OCI-M2 (cell line): ENCODE data around the gene TRIM38.
"Not testable (repeated sequence)": the region's sequence is repeated elsewhere in the genome, so short reads cannot be mapped to it uniquely, and the experiment has no call there.

ENCODE experiments used
- DNase-seq: peaks from one replicate; lab custom pipeline; 2025; ENCODE audit not compliant: unreplicated experiment; lab: John Stamatoyannopoulos, UW

TRIM38 gene

GRCh38 chr6:25962149-25963127 is at the start of gene TRIM38:
TRIM38 (plus strand) TSS chr6:25962802; CDS start chr6:25966523, 3,721 bp downstream.
- DNase-seq, result peak; percentile 64

DNA sequence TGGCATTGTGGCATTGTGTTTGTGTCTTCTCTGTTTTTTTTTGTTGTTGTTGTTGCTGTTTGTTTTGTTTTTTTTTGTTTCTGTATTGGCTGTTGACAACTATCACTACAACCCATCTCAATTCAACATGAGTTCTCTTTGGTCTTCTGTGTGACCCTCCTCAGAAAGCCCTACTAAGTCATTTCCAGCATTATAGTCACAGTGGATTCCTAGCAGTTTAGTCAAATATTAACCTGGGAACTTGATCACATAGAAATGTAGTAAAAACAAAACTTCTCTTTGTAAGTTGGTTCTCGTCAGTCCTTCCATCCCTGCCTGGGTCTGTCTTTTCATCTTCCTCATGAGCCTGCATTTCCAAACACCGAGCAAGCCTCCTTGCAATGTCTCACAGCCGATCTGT is 48.9 kb upstream of the TRIM38 start:
- no peak for DNase-seq

DNA sequence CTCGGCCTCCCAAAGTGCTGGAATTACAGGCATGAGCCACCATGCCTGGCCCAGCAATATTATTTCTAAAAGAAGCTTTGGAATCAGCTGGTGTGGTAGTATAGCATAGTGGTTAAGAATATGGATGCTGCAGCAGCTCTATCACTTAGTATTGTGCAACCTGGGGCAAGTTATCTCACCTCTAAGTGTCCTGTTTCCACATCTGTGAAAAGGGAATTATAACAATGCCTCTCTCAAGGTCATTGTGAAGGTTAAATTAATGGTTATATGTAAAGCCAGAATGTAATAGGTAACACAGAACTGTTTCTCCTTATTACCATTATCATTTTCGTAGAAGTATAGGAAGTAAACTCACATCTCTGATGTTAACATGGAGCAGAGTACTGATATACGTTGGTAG is 46.3 kb upstream of the TRIM38 start:
- no peak for DNase-seq

DNA sequence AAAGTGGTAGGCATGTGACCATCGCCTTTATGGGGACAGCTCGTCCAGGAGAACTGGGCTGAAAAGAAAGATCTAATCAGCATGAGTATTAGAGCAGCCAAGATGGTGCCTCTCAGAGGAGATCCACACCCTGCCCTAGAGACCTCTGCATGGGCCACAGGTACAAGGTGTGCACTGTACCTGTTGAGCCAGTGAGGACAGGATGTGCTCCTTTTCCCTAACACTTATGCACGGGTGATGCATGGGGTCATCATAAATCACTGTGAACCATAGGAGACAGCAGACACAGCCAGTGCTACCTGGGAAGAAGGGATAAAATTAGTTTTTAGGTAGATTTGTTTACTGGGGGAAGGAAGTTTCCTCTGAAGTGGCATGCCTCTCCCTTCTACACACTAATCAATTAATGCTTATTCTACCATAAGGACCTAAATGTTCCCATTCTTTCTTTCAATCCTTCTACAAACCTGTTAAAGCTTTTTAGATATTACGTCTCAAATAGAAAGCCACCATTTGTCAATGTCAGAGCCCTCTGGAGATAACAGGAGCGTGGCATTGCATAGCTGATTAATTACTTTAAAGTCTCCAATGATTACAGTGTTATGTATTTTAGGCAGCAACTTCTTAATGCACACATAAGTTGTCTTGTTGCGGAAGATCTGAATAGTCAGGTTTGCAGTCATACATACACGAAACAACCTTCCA is 45.7 kb upstream of the TRIM38 start:
- no peak for DNase-seq

DNA sequence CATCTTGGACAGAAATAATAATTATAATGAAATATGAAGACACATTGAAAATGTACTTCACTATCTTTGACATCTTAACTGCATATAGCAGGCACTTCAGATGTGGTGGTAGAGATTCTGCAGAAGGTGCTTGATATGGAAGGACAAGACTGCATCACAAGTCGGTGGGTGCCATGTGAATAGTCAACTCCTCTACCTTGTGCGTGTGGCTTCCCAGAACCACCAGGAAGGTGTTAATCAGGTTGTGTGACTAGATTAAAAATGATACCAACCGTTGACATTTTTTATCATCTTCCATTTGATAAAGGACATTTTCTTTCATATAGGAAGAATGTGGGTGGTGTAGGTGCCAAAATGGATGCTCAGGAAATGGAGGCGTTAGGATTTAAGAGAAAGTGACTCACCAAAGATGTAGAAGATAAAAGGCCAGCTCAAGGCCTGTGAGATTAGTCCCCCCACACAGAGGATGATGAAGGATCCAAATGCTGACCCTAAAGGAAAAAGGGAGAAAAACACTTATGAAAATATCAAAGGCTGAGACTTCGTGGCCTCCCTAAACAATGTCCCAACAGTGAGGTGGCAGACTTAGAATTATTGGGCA is 44.4 kb upstream of the TRIM38 start:
- no peak for DNase-seq

DNA sequence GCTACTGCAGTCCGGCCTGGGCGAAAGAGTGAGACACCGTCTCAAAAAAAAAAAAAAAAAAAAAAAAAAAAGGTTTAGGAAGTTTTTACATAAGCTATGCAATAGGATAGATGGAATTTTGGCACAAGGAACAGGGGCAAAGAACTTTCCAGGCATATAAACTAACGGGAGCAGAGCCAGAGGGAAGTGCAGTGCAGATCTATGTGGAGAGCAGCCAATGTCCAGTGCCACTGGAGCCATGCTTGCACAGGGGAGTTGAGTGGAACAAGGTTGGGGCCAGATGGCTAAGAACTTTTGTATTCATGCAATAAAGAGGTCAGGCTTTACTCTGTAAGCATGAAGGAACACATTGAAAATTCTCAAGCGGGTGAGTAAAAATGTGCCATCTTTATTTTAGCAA is 42.9 kb upstream of the TRIM38 start:
- DNase-seq, result no peak

DNA sequence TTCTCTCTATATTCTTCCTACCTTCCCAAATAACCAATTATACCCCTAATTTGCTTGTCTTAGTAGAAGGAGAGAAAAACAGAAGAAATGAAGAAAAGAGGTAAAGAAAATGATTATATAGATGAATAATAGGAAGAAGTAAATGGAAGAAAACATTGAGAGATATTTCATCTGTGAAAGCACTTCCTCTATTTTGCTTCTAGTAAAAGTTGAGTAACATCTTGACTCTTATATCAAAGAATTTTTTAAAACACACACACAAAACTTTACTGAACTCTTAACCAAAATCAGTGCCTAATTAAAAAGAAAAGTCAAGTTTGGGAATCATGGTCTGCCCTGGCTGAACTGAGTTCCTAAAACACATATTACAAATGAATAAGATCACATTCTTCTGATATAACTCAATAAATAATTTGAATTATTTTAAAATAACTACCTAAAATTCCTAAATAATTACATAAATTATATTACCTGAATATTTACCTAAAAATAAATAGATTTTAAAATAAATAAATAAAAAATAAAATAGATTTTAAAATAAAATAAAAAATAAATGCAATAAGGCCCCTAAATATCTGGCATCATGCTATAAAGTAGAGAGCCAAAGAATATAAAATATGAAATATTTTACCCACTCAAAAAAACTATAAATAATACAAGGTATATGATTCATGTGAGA is 40.9 kb upstream of the TRIM38 start:
- no peak for DNase-seq

GRCh38 chr6:25922301-25922700 is 40.3 kb upstream of the TRIM38 start:
- no peak for DNase-seq

DNA sequence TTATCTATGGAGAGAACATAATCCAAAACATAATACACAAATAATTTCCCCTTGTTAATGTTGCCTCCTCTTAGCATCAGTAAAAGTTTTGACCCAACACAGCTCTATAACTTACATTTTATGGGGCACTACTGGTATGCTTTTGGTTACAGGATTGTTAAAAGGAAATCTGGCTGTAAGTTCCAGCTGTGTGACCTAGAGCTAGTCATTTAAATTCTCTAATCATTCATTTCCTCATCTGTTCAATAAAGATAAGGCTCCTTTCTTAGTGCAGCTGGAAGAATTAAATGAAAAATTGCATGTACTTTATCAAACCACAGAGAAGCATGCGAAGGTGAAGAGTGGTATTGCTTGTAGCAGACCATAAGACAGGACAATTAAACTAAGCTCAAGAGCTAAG is 36.7 kb upstream of the TRIM38 start:
- DNase-seq, result no peak

DNA sequence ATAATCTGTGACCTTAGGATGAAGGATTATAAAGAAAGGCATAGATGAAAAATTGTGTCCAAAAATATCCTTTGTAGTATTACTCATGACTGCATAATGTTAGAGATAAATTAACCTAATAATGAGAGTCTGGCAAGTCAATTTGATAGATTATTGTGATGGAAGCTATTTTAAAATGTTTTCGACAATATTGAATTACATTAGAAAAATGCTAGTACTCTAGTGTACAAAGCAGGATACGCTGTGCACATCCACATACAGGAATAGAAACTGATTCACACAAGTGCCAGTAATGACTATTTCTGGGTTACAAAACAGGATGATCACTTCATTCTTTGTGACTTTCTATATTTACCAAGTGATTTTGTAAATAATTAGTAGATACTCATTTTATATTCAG is 35.4 kb upstream of the TRIM38 start:
- no peak for DNase-seq

DNA sequence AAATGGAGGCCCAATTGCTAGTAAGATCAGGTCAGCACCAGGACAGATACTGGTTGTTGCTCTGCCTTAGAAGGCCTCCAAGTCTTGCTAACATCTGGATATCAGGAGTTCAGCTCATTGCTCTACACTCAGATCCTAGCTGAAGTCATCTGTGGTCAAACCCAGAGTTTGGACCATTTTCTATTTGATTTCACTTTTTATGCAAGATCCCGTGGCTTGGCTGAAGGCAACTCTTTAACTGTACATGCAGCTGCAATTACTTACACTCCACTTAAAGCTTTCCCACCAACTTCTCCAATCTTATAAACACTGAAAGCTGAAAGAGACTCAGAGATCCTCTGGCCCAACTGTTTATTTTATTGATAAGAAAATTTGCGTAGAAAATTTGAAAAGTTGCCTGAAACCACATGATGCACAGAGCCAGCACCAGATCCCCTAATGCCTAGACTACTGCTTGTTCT is 34.8 kb upstream of the TRIM38 start:
- no peak for DNase-seq

DNA sequence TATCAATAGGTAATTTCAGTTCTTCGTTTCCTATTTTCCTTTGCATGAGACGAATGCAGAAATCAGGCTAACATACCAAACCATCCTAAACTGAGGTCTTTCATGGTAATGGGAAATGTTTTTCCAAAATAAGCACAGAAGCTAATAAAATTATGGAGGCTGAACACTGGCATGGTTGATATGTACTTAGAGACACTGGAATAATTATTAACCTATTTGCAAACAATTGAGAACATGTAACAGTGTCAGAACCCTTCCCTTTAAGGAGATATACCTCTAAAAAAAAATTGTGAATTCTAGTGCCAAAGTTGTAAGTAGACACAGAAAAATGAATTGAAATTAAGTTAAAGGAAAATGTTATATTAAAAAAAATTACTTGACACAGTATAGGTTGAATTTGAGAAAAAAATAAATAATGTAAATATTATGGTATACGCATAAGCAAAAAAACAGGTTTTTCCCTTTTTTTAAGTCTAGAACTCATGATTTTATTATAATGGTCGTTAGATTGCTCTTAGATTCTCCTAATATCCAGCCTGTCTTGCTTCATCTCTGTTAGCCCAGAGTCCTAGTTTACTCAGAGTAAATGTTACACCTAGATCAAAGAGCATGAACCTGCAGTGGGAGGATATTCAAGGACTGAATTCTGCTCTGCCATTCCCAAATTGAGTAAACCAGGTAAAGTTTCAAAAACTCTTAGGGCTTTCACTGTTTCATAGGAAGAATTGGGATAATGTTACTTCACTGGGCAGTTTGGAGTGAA is 33.9 kb upstream of the TRIM38 start:
- no peak for DNase-seq

DNA sequence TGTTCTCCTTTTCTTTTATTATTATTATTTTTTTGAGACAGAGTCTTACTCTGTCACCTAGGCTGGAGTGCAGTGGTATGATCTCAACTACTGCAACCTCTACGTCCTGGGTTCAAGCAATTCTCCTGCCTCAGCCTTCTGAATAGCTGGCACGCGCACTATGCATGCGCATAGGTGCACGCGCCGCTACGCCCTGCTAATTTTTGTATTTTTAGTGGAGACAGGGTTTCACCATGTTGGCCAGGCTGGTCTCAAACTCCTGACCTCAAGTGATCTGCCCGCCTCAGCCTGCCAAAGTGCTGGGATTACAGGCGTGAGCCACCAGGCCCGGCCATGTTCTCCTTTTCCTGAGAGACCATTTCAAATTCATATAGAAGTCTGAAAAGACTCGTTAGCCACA is 32.8 kb upstream of the TRIM38 start:
- DNase-seq, result not testable (repeated sequence)

- DNase-seq, result no peak
Observed at GRCh38 chr6:25930532-25931410, 31.8 kb upstream of the TRIM38 start, which contains the start of gene SLC17A2. SLC17A2 (minus strand) TSS chr6:25930691; CDS start chr6:25925796, 4,895 bp downstream.

DNA sequence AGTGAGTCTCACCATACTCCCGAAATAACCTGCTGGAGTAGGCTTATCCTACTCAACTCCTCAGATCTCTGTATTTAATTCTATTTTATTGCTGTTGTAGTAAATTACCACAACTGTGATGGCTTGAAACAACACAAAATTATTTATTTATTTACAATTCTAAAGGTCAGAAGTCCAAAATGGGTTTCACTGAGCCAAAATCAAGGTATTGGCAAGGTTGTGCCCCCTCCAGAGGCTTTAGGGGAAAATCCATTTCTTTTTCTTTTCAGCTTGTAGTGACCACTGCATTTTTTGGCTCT is 31.2 kb upstream of the TRIM38 start:
- DNase-seq, result no peak

- DNase-seq, result no peak
Observed at GRCh38 chr6:25934156-25934555, 28.4 kb upstream of the TRIM38 start.

GRCh38 chr6:25934735-25935313 is 27.8 kb upstream of the TRIM38 start:
- DNase-seq, result no peak

- no peak for DNase-seq
Observed at GRCh38 chr6:25935953-25936352, 26.6 kb upstream of the TRIM38 start.

GRCh38 chr6:25939593-25939992 is 23.0 kb upstream of the TRIM38 start:
- DNase-seq, result no peak
